KMS-11 (cell line): ENCODE results near the gene SMIM14.
"Not testable (repeated sequence)": the region's sequence is repeated elsewhere in the genome, so short reads cannot be mapped to it uniquely, and the experiment has no call there.

Experiments
- H2AFZ ChIP-seq: fragments of 200-600 bp; sonication (generic); 2 replicates; pipeline ENCODE4 v1.6.1; 2016; ENCODE audit warnings: antibody characterized with exemption, mixed run types, low read depth
- H3K27ac ChIP-seq: fragments of 200-600 bp; sonication (generic); 2 replicates; pipeline ENCODE4 v1.6.1; 2016; ENCODE audit warnings: mild to moderate bottlenecking, mixed run types
- H3K27me3 ChIP-seq: fragments of 200-600 bp; sonication (generic); 2 replicates; pipeline ENCODE4 v1.6.1; 2017; ENCODE audit warnings: mild to moderate bottlenecking, low read depth, mixed run types, moderate library complexity; ENCODE audit not compliant: insufficient read depth
- H3K36me3 ChIP-seq: fragments of 200-600 bp; sonication (generic); 2 replicates; pipeline ENCODE4 v1.6.1; 2017; ENCODE audit warnings: mild to moderate bottlenecking, mixed run types; ENCODE audit not compliant: insufficient read depth
- H3K4me1 ChIP-seq: fragments of 200-600 bp; sonication (generic); 2 replicates; pipeline ENCODE4 v1.6.1; 2016; ENCODE audit warnings: mild to moderate bottlenecking, low read depth, mixed run types; ENCODE audit not compliant: poor library complexity, severe bottlenecking
- H3K4me2 ChIP-seq: fragments of 200-600 bp; sonication (generic); 2 replicates; pipeline ENCODE4 v1.7.0; 2016; ENCODE audit warnings: mild to moderate bottlenecking, mixed run types
- H3K4me3 ChIP-seq: fragments of 200-600 bp; sonication (generic); IDR thresholded peaks from 2 replicates; pipeline ENCODE4 v1.6.1; 2017; ENCODE audit warnings: low read depth, low read length, mixed read lengths; ENCODE audit not compliant: insufficient read depth
- H3K79me2 ChIP-seq: fragments of 200-600 bp; sonication (generic); 2 replicates; pipeline ENCODE4 v1.6.1; 2016; ENCODE audit warnings: low read depth, mixed run types; ENCODE audit not compliant: insufficient read depth
- H3K9ac ChIP-seq: fragments of 200-600 bp; sonication (generic); 2 replicates; pipeline ENCODE4 v1.6.1; 2016; ENCODE audit warnings: mild to moderate bottlenecking, mixed run types
- H4K20me1 ChIP-seq: fragments of 200-600 bp; sonication (generic); 2 replicates; pipeline ENCODE4 v1.6.1; 2016; ENCODE audit warnings: mild to moderate bottlenecking, mixed run types; ENCODE audit not compliant: insufficient read depth
- TF ChIP-seq, protein P1 (sequence below): fragments of 200-600 bp; sonication (generic); conservative IDR thresholded peaks from 2 replicates; pipeline ENCODE4 v1.6.1; 2017; ENCODE audit warnings: low read depth, mild to moderate bottlenecking, antibody characterized with exemption, low read length, moderate library complexity, mixed read lengths

Gene SMIM14

DNA sequence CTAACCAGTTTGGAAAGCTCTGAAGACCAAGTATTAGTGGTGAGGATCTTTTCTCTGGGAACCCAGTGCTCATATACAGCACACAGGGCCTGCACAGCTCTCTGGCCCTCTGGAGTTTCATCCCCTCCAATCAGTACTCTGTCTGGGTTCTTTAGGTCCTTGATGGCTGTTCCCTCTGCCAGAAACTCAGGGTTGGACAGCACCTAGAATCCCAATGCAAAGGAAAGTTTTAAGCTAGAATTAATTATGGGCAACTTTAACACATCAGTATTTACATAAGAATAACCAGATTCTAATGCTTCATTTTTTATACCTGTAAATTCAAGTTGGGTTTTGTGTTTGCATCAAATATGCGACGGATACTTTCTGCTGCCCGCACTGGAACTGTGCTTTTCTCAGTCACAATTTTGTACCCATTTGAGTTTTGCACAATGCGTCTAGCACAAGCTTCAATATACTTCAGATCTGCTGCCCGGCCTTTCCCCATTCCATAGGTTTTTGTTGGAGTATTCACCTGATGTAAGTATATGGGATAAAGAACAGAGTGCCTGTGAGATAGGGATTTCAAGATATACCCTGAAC is 128.2 kb downstream of the SMIM14 start:
- Histone ChIP-seq H3K9ac (no peak overlapping the region), H3K79me2 (no peaks in the 10 kb centered on the region), H3K4me3 (no peak overlapping the region), H4K20me1 (no peaks in the 10 kb centered on the region), H3K27ac (no peak overlapping the region), H3K27me3 (no peaks in the 10 kb centered on the region), H3K4me2 (no peak overlapping the region), H2AFZ (no peak overlapping the region), H3K4me1 (peaks cover 3% of the 10 kb centered on the region), H3K36me3 (no peaks in the 10 kb centered on the region; the same call in 1 of the 2 replicates)
- TF ChIP-seq, protein P1, sequence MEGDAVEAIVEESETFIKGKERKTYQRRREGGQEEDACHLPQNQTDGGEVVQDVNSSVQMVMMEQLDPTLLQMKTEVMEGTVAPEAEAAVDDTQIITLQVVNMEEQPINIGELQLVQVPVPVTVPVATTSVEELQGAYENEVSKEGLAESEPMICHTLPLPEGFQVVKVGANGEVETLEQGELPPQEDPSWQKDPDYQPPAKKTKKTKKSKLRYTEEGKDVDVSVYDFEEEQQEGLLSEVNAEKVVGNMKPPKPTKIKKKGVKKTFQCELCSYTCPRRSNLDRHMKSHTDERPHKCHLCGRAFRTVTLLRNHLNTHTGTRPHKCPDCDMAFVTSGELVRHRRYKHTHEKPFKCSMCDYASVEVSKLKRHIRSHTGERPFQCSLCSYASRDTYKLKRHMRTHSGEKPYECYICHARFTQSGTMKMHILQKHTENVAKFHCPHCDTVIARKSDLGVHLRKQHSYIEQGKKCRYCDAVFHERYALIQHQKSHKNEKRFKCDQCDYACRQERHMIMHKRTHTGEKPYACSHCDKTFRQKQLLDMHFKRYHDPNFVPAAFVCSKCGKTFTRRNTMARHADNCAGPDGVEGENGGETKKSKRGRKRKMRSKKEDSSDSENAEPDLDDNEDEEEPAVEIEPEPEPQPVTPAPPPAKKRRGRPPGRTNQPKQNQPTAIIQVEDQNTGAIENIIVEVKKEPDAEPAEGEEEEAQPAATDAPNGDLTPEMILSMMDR, result no peak

DNA sequence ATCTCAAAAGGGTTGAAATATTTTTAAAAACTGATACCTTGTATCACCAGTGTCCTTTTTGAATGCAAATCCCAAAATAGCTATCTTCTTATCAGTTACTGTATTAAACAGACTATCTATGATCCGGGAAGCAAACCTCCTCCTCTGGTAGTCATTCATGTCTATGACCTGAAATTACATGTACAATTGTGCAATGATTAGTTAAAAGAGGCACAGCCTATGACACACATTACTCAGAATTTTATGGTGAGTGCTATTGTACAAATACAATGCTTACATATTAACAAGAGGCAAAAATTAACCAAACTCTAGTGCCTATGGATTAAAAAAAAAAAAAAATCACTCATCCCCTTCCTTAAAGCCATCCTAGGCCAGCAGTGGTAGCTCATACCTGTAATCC is 133.1 kb downstream of the SMIM14 start:
- TF ChIP-seq, protein P1, result no peak
- no peak overlapping the region for H2AFZ ChIP-seq
- H3K9ac ChIP-seq, result no peak overlapping the region
- H3K27ac ChIP-seq, result no peak overlapping the region
- H3K79me2 ChIP-seq, result no peaks in the 10 kb centered on the region
- H3K4me1 ChIP-seq, result no peaks in the 10 kb centered on the region
- no peak overlapping the region for H3K4me2 ChIP-seq
- H3K27me3 ChIP-seq, result no peaks in the 10 kb centered on the region
- no peak overlapping the region for H3K4me3 ChIP-seq
- H3K36me3 ChIP-seq, result no peaks in the 10 kb centered on the region; the same call in 1 of the 2 replicates
- H4K20me1 ChIP-seq, result no peaks in the 10 kb centered on the region

DNA sequence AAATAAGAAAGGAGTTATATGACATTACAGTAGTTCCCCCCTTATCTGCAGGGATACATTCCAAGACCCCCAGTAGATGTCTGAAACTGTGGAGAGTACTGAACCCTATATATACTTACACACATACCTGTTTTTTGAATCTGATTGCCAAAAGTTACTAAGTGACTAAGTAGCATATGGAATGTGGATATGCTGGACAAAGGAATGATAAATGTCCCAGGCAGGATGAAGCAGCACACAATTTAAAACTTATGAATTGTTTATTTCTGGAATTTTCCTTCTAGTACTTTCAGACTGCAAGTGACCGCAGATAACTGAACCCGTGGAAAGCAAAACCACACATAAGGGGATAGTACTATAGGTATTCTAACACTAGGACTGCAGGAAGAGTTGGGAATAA is 134.1 kb downstream of the SMIM14 start:
- H3K27ac ChIP-seq, result no peak overlapping the region
- no peak overlapping the region for H3K4me2 ChIP-seq
- H3K36me3 ChIP-seq, result no peaks in the 10 kb centered on the region; the same call in 1 of the 2 replicates
- H4K20me1 ChIP-seq, result no peaks in the 10 kb centered on the region
- no peaks in the 10 kb centered on the region for H3K79me2 ChIP-seq
- no peaks in the 10 kb centered on the region for H3K27me3 ChIP-seq
- no peak overlapping the region for H3K4me3 ChIP-seq
- H3K9ac ChIP-seq, result no peak overlapping the region
- H3K4me1 ChIP-seq, result no peaks in the 10 kb centered on the region
- no peak overlapping the region for H2AFZ ChIP-seq
- TF ChIP-seq, protein P1, result no peak

DNA sequence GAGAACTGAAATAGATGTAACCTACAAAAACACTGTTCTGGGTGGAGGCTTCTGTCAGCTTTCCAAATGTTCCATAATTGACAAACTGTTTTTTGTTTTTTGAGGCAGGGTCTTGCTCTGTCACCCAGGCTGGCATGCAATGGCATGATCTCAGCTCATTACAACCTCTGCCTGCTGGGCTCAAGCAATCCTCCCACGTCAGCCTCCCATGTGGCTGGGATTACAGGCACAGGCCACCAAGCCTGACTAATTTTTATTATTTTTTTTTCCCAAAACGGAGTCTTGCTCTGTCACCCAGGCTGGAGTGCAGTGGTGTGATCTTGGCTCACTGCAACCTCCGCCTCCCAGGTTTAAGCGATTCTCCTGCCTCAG is 136.0 kb downstream of the SMIM14 start:
- not testable (repeated sequence) for H3K27me3 ChIP-seq, H3K4me1 ChIP-seq, H3K79me2 ChIP-seq, H3K27ac ChIP-seq, H4K20me1 ChIP-seq, H3K4me2 ChIP-seq, H3K36me3 ChIP-seq, H3K4me3 ChIP-seq, H3K9ac ChIP-seq, H2AFZ ChIP-seq

DNA sequence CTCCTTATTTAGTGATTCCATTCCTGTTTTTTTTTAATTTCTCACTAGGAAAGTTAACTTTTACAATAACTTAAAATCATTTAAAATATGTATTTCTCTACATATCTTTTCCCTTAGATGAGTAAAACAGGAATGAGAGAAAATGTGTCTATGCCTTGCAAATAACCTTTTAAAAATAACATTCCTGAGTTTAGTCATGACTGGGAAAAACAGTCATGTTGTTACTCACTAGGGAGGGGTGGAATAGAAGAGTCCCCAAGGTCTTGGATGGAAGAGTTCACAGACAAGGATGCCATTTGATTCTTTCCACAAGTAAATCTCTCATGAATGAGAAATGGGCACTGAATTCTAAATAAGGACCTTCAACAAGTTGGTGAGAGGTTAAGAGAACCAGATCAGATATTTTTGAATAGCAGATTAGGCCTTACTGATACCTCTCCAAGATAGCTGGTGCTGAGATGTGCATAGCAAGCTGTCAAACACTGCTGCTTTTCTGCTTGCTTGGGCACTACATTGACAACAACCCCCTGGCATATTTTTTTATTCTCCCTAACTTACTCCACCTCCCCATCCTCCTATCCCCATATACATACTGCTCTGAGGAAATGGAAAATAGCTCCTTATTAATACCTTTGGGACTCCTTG is 136.5 kb downstream of the SMIM14 start:
- Histone ChIP-seq H3K27me3 (no peaks in the 10 kb centered on the region), H3K79me2 (no peaks in the 10 kb centered on the region), H3K9ac (no peak overlapping the region), H3K36me3 (no peaks in the 10 kb centered on the region), H4K20me1 (no peaks in the 10 kb centered on the region), H3K27ac (no peak overlapping the region), H3K4me2 (no peak overlapping the region), H3K4me3 (no peak overlapping the region), H2AFZ (no peak overlapping the region), H3K4me1 (no peaks in the 10 kb centered on the region)
- TF ChIP-seq, protein P1, result no peak
